ENCODE data around the gene SAFB. TPM values are rescaled to one million over a fixed set of nuclear protein-coding genes. Genes with fewer than 3 reads are reported as not detected.
A peak's percentile ranks its signal among the peaks of the same experiment; 100 is the strongest.

Gene SAFB
- total RNA-seq, 1 experiment from 2014 or later = 135 TPM

DNA sequence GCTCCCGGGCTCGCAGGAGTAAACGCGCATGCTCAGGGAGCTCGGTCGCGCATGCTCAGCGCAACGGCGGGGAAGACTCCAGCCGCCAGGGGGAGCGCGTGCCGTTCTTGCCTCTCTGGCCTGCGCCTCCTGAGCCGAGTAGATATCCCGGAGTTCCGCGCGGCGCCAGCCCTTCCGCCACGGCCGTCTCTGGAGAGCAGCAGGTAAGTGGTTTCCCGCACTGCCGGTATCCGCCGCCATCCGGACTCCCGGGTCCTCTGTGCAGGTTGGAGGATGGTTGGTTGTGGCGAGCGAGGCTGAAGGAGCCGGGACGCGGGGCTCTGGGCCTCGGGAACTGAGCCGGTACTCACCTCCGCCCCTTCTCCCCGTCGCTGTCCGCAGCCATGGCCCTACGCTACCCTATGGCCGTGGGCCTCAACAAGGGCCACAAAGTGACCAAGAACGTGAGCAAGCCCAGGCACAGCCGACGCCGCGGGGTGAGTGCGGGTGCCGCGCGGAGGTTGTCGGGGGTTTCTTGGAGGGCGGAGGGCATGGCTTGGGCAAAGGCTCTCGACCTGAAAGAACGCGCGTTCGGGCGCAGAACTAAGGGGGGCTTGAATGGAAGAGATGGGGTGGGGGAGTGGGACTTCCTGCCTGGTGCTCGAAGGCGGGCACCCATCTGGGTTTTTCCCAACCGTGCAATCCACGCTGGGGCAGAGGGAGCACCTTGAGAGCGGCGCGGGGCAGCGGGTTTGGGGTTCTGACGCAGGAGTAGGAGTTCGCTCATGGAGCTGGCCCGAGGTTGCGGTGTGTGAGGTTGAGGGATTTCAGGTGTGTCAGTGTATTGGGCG, 67.5 kb downstream of the SAFB start, which contains the start of gene RPL36:
Gene RPL36 (plus strand): TSS at position 171 of the 830 bp plus-strand sequence. CDS start 213 bp downstream, at position 384.
- peak; percentile 90 for TF ChIP-seq CTCF (IDR thresholded peaks at IDR 0.05; ENCODE audit: unreplicated experiment)
- Mint-ChIP-seq H3K4me3 (ENCODE audit: unreplicated experiment) (peak within 1 kb of the TSS; percentile 92), H3K36me3 (ENCODE audit: insufficient read depth, unreplicated experiment) (peaks cover 54% of the 10 kb centered on the region), H3K27ac (ENCODE audit: low read depth, unreplicated experiment) (peak within 1 kb of the TSS; percentile 97), H3K9me3 (ENCODE audit: unreplicated experiment) (no peaks in the 10 kb centered on the region), H3K4me1 (ENCODE audit: insufficient read depth, unreplicated experiment) (no peaks in the 10 kb centered on the region), H3K27me3 (ENCODE audit: insufficient read depth, unreplicated experiment) (no peaks in the 10 kb centered on the region)
- DNase-seq (ENCODE audit: unreplicated experiment) = peak; percentile 97
- POLR2A ChIA-PET = interaction anchor here (0.6 to 3.8 kb wide), 31 partner anchors 8 to 1316 kb away, joined by 3 to 119 read pairs (median 3); partner anchors contain the start of genes CATSPERD, DUS3L, HSD11B1L and LONP1
- CTCF ChIA-PET = interaction anchor here (0.5 to 4.0 kb wide), 10 partner anchors 18 to 432 kb away, joined by 3 to 43 read pairs (median 4); partner anchors contain the start of genes CATSPERD, LONP1, SAFB and SAFB2
- BruUV-seq (replicated peaks) = TSS peak; percentile 76
- intact Hi-C loops (cut with micrococcal nuclease) = loop anchor here (1.0 to 10.0 kb wide), 3 partner anchors 10 to 104 kb away; partner anchors contain the start of genes CATSPERD, DUS3L, LONP1 and MICOS13

- intact Hi-C loops (cut with micrococcal nuclease) = loop anchor here (1.0 to 10.0 kb wide), 3 partner anchors 11 to 104 kb away; partner anchors contain the start of genes CATSPERD, DUS3L, LONP1 and MICOS13
- CTCF ChIA-PET = interaction anchor here (0.6 to 4.0 kb wide), 4 partner anchors 18 to 77 kb away, joined by 3 to 43 read pairs (median 4); partner anchors contain the start of genes CATSPERD and LONP1
- H3K27ac Mint-ChIP-seq (ENCODE audit: low read depth, unreplicated experiment) = peak overlapping the region; percentile 97
- H3K27me3 Mint-ChIP-seq (ENCODE audit: insufficient read depth, unreplicated experiment) = no peaks in the 10 kb centered on the region
- DNase-seq (ENCODE audit: unreplicated experiment) = peak; percentile 63
- H3K9me3 Mint-ChIP-seq (ENCODE audit: unreplicated experiment) = no peaks in the 10 kb centered on the region
- H3K4me3 Mint-ChIP-seq (ENCODE audit: unreplicated experiment) = peak overlapping the region; percentile 92
- POLR2A ChIA-PET = interaction anchor here (0.6 to 3.8 kb wide), 14 partner anchors 8 to 796 kb away, joined by 3 to 119 read pairs (median 3); partner anchors contain the start of genes CATSPERD, DUS3L, LONP1 and MICOS13
- peaks cover 61% of the 10 kb centered on the region for H3K36me3 Mint-ChIP-seq (ENCODE audit: insufficient read depth, unreplicated experiment)
- TF ChIP-seq CTCF (IDR thresholded peaks at IDR 0.05; ENCODE audit: unreplicated experiment) = no peak
- BruUV-seq (replicated peaks) = no TSS peak
- H3K4me1 Mint-ChIP-seq (ENCODE audit: insufficient read depth, unreplicated experiment) = no peaks in the 10 kb centered on the region
These were observed 68.3 kb downstream of the SAFB start for GRCh38 chr19:5690955-5691821.

DNA sequence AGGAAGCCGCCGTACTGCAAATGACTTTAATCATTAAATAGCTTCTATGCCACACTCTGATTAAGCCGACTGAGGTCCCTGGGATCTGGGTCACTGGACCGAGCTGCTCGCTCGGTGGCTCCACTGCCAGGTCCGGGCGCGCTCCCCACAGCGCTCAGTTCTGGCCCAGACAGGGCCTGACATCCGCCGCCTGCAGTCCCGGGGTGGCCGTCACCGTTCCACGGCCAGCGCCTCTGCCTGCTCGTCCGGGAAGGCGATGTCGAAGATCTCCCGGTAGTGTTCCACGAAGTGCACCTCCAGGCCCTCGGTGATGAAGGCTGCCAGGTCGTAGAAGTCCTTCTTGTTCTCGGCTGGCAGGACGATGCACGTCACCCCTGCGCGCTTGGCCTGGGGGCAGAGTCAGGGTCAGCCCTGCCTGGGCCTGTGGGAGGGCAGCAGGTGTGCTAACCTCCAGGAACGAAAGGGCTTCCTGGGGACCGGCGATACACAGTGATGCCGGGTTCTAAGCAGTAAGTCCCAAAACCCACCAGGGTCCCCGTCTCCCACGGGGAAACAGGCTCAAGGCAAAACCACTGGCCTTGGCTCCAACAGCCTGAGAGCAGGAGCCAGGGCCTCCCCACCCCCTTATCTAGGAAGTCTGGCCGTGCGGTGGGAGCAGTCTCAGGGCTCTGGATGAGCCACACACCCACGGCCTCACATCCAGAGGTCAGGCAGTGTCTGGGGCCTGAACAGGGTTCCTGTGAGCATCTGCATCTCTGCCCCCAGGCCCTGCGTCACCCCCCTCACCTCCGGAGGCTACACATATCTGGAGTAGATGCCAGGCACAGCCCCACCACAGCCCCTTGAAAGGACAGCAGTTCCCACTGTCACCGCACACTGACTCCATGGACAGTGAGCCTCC, 69.2 kb downstream of the SAFB start:
- Mint-ChIP-seq H3K27ac (ENCODE audit: low read depth, unreplicated experiment) (no peak overlapping the region), H3K4me3 (ENCODE audit: unreplicated experiment) (peak overlapping the region; percentile 92), H3K36me3 (ENCODE audit: insufficient read depth, unreplicated experiment) (peaks cover 70% of the 10 kb centered on the region), H3K27me3 (ENCODE audit: insufficient read depth, unreplicated experiment) (no peaks in the 10 kb centered on the region), H3K4me1 (ENCODE audit: insufficient read depth, unreplicated experiment) (no peaks in the 10 kb centered on the region), H3K9me3 (ENCODE audit: unreplicated experiment) (no peaks in the 10 kb centered on the region)
- BruUV-seq (replicated peaks) = no TSS peak
- no peak for TF ChIP-seq CTCF (IDR thresholded peaks at IDR 0.05; ENCODE audit: unreplicated experiment)
- POLR2A ChIA-PET = interaction anchor here (0.9 to 3.8 kb wide), 6 partner anchors 13 to 112 kb away, joined by 3 to 119 read pairs (median 8); partner anchors contain the start of genes CATSPERD, LONP1, MICOS13 and SAFB
- intact Hi-C loops (cut with micrococcal nuclease) = loop anchor here (10.0 kb wide), 1 partner anchor 103 kb away; the partner anchor contains the start of gene DUS3L
- peak; percentile 39 for DNase-seq (ENCODE audit: unreplicated experiment)
- CTCF ChIA-PET = interaction anchor here (0.6 to 4.0 kb wide), 3 partner anchors 18 to 27 kb away, joined by 3 to 43 read pairs (median 4); partner anchors contain the start of genes CATSPERD and LONP1

All from MCF 10A (cell line).